Prostate gland (tissue), 2 donors: ENCODE data around the gene NEIL3. TPM values are rescaled to one million over a fixed set of nuclear protein-coding genes. Genes with fewer than 3 reads are reported as not detected.

ENCODE experiments used
- DNase-seq: peaks from one replicate; pipeline ENCODE4 v3.0.0-alpha.2; 2019; ENCODE audit warnings: low spot score
- H3K27ac ChIP-seq, 2 donors: fragments of 200-600 bp; sonication (generic); 2 replicates each; pipeline ENCODE4 v1.5.1; 2017 to 2019
- H3K27me3 ChIP-seq: fragments of 200-600 bp; sonication (generic); replicated peaks from 2 replicates; pipeline ENCODE4 v1.5.1; 2019; ENCODE audit not compliant: insufficient read depth
- H3K36me3 ChIP-seq, 2 donors: fragments of 200-600 bp; sonication (generic); 1 replicate in 1 of 2; 2 replicates in 1 of 2; pipeline versions ENCODE4 v1.5.1 to v1.8.1; 2017 to 2019
- H3K4me1 ChIP-seq: fragments of 200-600 bp; sonication (generic); replicated peaks from 2 replicates; pipeline ENCODE4 v1.5.1; 2019
- H3K4me3 ChIP-seq, 2 donors: fragments of 200-600 bp; sonication (generic); 2 replicates each; pipeline ENCODE4 v1.5.1; 2017 to 2019
- H3K9me3 ChIP-seq: fragments of 200-600 bp; sonication (generic); 2 replicates; pipeline ENCODE4 v1.5.1; 2017
- CTCF ChIP-seq, 4 experiments: fragments of 200-600 bp in 2 of 4; fragments of 450-650 bp in 2 of 4; sonication (generic) in 2 of 4; IDR thresholded peaks; 1 replicate in 3 of 4; 2 replicates in 1 of 4; pipeline ENCODE4 v1.5.1; 2016 to 2019; ENCODE audit warnings: antibody characterized with exemption in 4 of 4, mild to moderate bottlenecking in 2 of 4, moderate library complexity in 2 of 4
- POLR2A ChIP-seq: fragments of 450-650 bp; IDR thresholded peaks from one replicate; pipeline ENCODE4 v1.6.1; 2016; ENCODE audit warnings: antibody characterized with exemption, mild to moderate bottlenecking
- POLR2AphosphoS5 ChIP-seq: sonication (generic); formaldehyde crosslinking; IDR thresholded peaks from one replicate; pipeline ENCODE4 v1.6.1; 2017; ENCODE audit warnings: antibody characterized with exemption
- WGBS: methylation state at CpG from one replicate; pipeline ENCODE4 v1.1.5; 2018; 5-methylcytosine and 5-hydroxymethylcytosine counted together
- intact Hi-C: fragments of 100-400 bp; cut with DNase I; formaldehyde crosslinking; loops from one replicate; pipeline ENCODE4 v1.14.2; 2022
- total RNA-seq, 2 donors: library from RNA; depleted of rRNA; stranded (reverse); fragments of >200 nt; gene quantifications; one replicate each; pipeline ENCODE4 v1.1.0, GENCODE V29; 2016

Gene NEIL3
- total RNA-seq, 2 donors from 2014 or later: 0.51 to 0.59 TPM

DNA sequence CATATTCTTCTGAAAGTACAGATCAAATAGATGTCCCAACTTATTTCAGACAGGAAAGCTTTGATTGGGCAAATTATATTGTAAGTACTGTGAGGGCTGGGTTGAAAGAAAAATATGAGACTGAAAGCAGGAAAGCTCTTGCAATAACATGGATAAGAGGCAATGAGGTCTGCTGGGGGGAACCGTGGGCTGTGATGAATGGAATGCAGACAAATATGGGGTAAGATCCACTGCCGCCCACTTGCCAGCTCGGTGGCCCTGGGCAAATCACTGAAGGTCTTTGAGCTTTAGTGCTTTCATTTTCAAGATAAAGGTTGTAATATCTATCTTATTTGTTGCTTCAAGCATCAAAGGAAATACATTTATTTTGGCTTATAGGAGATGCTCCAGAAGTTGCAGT, 81.6 kb downstream of the NEIL3 start:
- Histone ChIP-seq H3K4me3 (no peak overlapping the region), H3K4me1 (no peaks in the 10 kb centered on the region), H3K9me3 (no peaks in the 10 kb centered on the region), H3K27ac (no peak overlapping the region), H3K36me3 (no peaks in the 10 kb centered on the region), H3K27me3 (no peaks in the 10 kb centered on the region)
- no peak for DNase-seq
- WGBS: 53% methylated on average over 3 of the region's 3 CpGs
- intact Hi-C loops: no loop called here
- no peak for TF ChIP-seq CTCF (IDR thresholded peaks at IDR 0.05)
- TF ChIP-seq POLR2AphosphoS5: no peak
- no peak for TF ChIP-seq POLR2A

- TF ChIP-seq CTCF (IDR thresholded peaks at IDR 0.05) (no peak), POLR2AphosphoS5 (no peak), POLR2A (no peak)
- 60% methylated on average over 6 of the region's 6 CpGs for whole genome bisulfite sequencing
- H3K27ac ChIP-seq: no peak overlapping the region
- no peak for DNase-seq
- no peak overlapping the region for H3K4me3 ChIP-seq
- no peaks in the 10 kb centered on the region for H3K36me3 ChIP-seq
- intact Hi-C loops: no loop called here
- no peaks in the 10 kb centered on the region for H3K4me1 ChIP-seq
- no peaks in the 10 kb centered on the region for H3K27me3 ChIP-seq
- H3K9me3 ChIP-seq: no peaks in the 10 kb centered on the region
These were observed 82.3 kb downstream of the NEIL3 start for GRCh38 chr4:177391953-177392352.

GRCh38 chr4:177393236-177393635, 83.6 kb downstream of the NEIL3 start:
- H3K27me3 ChIP-seq: no peaks in the 10 kb centered on the region
- H3K27ac ChIP-seq: no peak overlapping the region
- no peak for DNase-seq
- TF ChIP-seq POLR2AphosphoS5 (no peak), CTCF (IDR thresholded peaks at IDR 0.05) (no peak), POLR2A (no peak)
- 62% methylated on average over 8 of the region's 8 CpGs for WGBS
- H3K4me1 ChIP-seq: no peaks in the 10 kb centered on the region
- intact Hi-C loops: no loop called here
- H3K36me3 ChIP-seq: no peaks in the 10 kb centered on the region
- H3K4me3 ChIP-seq: no peak overlapping the region
- no peaks in the 10 kb centered on the region for H3K9me3 ChIP-seq

DNA sequence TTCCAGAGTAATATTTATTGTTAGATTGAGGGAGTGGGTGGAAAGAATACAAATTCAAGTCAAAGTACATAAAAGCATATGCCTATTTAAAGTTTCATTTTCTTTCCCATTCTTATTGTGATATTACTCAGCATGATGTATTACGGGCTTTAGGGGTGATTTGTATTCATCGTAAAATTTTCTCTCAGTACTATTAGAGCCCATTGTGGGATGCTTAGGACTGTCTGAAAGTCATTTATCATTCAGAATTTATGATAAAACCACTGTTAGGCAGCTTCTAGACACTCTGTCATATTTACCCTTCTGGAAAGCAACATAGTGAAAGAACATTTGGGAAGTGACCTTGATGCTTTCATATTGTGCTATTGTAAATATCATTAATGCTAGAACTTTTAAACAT, 86.7 kb downstream of the NEIL3 start:
- Histone ChIP-seq H3K4me3 (no peak overlapping the region), H3K9me3 (no peaks in the 10 kb centered on the region), H3K4me1 (no peaks in the 10 kb centered on the region), H3K27ac (no peak overlapping the region), H3K36me3 (no peaks in the 10 kb centered on the region), H3K27me3 (no peaks in the 10 kb centered on the region)
- no peak for TF ChIP-seq POLR2AphosphoS5
- TF ChIP-seq POLR2A: no peak
- no peak for TF ChIP-seq CTCF (IDR thresholded peaks at IDR 0.05)
- intact Hi-C loops: no loop called here
- DNase-seq: no peak
- WGBS: 64% methylated on average over 2 of the region's 2 CpGs

DNA sequence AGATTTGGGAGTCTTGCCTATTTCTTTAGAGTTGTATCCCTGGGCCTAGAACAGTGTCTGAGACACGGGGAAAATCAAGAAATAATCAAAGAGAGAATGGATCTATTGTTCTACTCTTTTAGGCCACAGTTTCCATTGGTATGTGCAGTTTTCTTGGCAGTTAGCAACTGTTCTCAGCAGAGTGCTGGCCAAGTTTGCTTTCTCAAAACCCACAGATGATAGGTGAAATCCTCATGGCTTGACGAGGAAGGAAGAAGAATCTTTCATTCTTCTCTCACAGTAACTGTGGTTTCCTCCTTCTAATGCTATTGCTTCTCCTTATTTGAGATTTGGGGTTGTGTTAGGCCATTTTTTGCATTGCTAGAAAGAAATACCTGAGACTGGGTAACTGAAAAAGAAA, 90.4 kb downstream of the NEIL3 start:
- TF ChIP-seq CTCF (IDR thresholded peaks at IDR 0.05) (no peak), POLR2A (no peak), POLR2AphosphoS5 (no peak)
- WGBS: 26% methylated on average over 2 of the region's 2 CpGs
- Histone ChIP-seq H3K9me3 (no peaks in the 10 kb centered on the region), H3K4me1 (no peaks in the 10 kb centered on the region), H3K27ac (no peak overlapping the region), H3K36me3 (no peaks in the 10 kb centered on the region), H3K4me3 (no peak overlapping the region), H3K27me3 (no peaks in the 10 kb centered on the region)
- intact Hi-C loops: no loop called here
- DNase-seq: no peak
